Mammary epithelial cell (primary cell): ENCODE data around the gene TRIM33.

ENCODE experiments used
- EZH2 ChIP-seq: IDR thresholded peaks from 2 replicates; pipeline ENCODE4 v1.6.1; 2012; ENCODE audit warnings: low read length, inconsistent platforms, borderline replicate concordance
- TF ChIP-seq, protein P1 (sequence below), 2 donors: IDR thresholded peaks in 1 of 2; conservative IDR thresholded peaks in 1 of 2; 2 replicates each; pipeline ENCODE4 v1.5.1; 2011 to 2012; ENCODE audit warnings: inconsistent platforms in 2 of 2, low read length in 2 of 2, mild to moderate bottlenecking in 2 of 2, control low read depth in 1 of 2, low read depth in 1 of 2; ENCODE audit not compliant: insufficient read depth in 1 of 2; ENCODE audit errors: extremely low read depth in 1 of 2

DNA sequence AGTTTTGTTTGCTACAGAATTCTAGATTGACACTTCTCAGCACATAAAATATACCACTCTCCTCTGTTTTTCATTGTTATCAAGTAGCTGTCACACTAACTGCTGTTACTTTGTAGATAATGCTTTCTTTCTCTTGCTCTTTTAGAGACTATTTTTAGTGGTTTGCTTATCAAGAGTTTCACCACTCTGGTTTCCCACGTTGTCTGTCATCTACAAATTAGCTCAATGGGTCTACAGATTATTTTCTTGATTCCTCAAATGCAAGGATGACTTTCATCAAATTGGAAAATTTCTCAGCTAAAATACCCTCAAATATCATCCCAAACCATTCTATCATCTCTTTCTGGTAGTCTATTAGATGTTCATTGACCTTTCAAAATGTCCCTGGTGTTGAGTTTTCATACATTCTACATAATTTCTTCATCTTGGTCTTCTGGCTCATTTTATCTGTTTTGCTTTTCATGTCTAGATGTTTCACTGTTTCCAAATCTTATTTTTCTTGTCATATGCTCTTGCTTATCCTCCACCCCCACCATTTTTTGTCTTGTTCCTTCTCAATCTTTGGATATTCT lies 122.5 kb downstream of the TRIM33 start:
- TF ChIP-seq EZH2, result no peak
- TF ChIP-seq, protein P1, sequence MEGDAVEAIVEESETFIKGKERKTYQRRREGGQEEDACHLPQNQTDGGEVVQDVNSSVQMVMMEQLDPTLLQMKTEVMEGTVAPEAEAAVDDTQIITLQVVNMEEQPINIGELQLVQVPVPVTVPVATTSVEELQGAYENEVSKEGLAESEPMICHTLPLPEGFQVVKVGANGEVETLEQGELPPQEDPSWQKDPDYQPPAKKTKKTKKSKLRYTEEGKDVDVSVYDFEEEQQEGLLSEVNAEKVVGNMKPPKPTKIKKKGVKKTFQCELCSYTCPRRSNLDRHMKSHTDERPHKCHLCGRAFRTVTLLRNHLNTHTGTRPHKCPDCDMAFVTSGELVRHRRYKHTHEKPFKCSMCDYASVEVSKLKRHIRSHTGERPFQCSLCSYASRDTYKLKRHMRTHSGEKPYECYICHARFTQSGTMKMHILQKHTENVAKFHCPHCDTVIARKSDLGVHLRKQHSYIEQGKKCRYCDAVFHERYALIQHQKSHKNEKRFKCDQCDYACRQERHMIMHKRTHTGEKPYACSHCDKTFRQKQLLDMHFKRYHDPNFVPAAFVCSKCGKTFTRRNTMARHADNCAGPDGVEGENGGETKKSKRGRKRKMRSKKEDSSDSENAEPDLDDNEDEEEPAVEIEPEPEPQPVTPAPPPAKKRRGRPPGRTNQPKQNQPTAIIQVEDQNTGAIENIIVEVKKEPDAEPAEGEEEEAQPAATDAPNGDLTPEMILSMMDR (conservative IDR thresholded peaks at IDR 0.05 in 1 of 2, IDR thresholded peaks at IDR 0.05 in 1 of 2; ENCODE audit: extremely low read depth in 1 of 2, insufficient read depth in 1 of 2, low read depth in 1 of 2, low read length in 2 of 2), result no peak
